ENCODE results near the gene RHBG.
A peak's percentile ranks its signal among the peaks of the same experiment; 100 is the strongest.
"Not testable (repeated sequence)": the region's sequence is repeated elsewhere in the genome, so short reads cannot be mapped to it uniquely, and the experiment has no call there.

Gene RHBG, protein sequence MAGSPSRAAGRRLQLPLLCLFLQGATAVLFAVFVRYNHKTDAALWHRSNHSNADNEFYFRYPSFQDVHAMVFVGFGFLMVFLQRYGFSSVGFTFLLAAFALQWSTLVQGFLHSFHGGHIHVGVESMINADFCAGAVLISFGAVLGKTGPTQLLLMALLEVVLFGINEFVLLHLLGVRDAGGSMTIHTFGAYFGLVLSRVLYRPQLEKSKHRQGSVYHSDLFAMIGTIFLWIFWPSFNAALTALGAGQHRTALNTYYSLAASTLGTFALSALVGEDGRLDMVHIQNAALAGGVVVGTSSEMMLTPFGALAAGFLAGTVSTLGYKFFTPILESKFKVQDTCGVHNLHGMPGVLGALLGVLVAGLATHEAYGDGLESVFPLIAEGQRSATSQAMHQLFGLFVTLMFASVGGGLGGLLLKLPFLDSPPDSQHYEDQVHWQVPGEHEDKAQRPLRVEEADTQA

DNA sequence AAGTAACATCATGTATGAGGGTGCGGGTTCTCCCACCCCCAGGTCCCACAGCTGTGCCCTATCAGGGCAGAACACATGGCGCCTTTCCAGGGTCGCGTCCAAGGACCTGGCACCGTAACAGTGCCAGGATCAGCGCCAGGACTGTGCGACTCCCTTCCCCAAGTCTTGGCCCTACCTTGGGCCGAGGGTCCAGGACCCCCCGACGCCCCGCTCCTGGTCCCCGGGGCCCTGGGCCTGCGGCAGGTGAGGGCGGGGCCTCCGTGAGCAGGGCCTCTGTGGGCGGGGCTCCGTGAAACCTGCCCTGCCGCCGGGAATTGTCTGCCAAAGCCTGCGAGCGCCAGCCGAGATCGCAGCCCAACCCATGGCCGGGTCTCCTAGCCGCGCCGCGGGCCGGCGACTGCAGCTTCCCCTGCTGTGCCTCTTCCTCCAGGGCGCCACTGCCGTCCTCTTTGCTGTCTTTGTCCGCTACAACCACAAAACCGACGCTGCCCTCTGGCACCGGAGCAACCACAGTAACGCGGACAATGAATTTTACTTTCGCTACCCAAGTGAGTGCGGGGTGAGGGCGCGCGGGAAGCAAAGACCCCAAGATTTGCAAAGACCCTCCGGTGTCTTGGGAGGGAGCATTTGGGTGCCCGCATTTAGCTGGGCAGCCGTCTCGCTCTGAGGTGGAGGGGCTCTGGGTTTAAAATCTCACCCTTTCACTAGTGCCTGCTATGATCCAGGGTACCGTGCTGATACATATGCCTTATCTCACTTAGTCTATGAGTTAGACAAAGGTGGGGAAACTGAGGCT lies at the start of gene RHBG:
TSS of gene RHBG (plus strand) at position 323 of the 796 bp plus-strand sequence. CDS start at position 362, 39 bp downstream.
- Histone ChIP-seq H3K9me3 (no peaks in the 10 kb centered on the region), H3K9ac (no peak within 1 kb of the TSS), H3K4me2 (no peak within 1 kb of the TSS), H3K4me3 (no peak within 1 kb of the TSS), H3K27me3 (peaks cover 35% of the 10 kb centered on the region), H3K4me1 (0 out of 2 replicates have a peak, but pooled peaks cover 6% of the 10 kb centered on the region), H3K27ac (no peak within 1 kb of the TSS), H3K36me3 (no peaks in the 10 kb centered on the region), H4K20me1 (no peaks in the 10 kb centered on the region)
- no peak for TF ChIP-seq Cebpa-rat (IDR thresholded peaks at IDR 0.05)

DNA sequence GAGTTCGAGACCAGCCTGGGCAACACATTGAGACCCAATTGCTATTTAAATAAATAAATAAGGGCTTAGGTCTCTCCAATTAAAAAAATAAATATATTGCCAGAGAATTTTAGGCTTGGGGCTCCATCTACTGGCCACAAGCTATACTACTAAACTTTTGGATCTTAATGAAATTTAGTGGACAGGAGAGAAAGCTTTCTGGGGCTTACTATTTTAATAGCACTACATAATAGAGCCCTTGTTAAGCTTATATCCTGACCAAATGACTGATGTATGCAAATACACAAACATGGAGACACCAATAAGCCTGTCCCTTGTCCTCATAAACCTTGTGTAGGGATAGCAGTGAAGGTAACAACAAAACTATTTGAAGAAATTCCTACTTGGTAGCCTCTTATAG lies 49.3 kb upstream of the RHBG start:
- Histone ChIP-seq H4K20me1 (peaks cover 67% of the 10 kb centered on the region), H3K27ac (no peak overlapping the region), H3K36me3 (peaks cover 99% of the 10 kb centered on the region), H3K4me2 (no peak overlapping the region), H3K4me1 (no peaks in the 10 kb centered on the region), H3K9me3 (no peaks in the 10 kb centered on the region), H3K27me3 (no peaks in the 10 kb centered on the region), H3K4me3 (no peak overlapping the region), H3K9ac (no peak overlapping the region)
- TF ChIP-seq Cebpa-rat (IDR thresholded peaks at IDR 0.05) = no peak

DNA sequence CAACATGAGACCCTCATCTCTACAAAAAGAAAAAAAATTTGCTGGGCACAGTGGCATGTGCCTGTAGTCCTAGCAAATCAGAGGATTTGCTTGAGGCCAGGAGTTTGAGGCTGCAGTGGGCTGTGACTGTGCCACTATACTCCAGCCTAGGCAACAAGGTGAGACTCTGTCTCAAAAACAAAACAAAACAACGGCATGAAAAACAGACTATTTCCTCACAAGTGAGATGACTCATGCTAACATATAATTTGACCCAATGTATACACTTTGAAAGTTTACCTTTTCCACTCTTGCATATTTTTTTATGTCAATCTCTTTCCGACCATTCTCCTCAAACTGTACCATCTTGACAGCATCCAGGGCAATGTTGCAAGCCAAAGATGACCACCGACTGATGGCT lies 48.5 kb upstream of the RHBG start:
- H3K4me1 ChIP-seq = no peaks in the 10 kb centered on the region
- H3K4me2 ChIP-seq = no peak overlapping the region
- peaks cover 99% of the 10 kb centered on the region for H3K36me3 ChIP-seq
- no peak for TF ChIP-seq Cebpa-rat (IDR thresholded peaks at IDR 0.05)
- H3K27ac ChIP-seq = no peak overlapping the region
- no peaks in the 10 kb centered on the region for H3K27me3 ChIP-seq
- H3K9me3 ChIP-seq = no peaks in the 10 kb centered on the region
- H4K20me1 ChIP-seq = peaks cover 64% of the 10 kb centered on the region
- H3K9ac ChIP-seq = no peak overlapping the region
- H3K4me3 ChIP-seq = no peak overlapping the region

DNA sequence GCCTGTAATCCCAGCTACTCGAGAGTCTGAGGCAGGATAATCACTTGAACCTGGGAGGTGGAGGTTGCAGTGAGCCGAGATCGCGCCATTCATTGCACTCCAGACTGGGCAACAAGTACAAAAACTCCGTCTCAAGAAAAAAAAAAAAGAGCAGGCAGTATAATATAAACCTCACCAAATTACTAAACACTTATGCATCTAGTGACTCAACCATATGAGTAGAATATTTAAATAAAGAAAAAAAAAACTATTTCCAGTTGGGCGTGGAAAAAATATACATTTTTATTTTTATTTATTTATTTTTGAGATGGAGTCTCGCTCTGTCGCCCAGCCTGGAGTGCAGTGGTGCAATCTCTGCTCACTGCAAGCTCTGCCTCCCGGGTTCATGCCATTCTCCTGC lies 45.8 kb upstream of the RHBG start:
- H3K27ac ChIP-seq, H3K4me2 ChIP-seq, H3K4me3 ChIP-seq, H3K4me1 ChIP-seq, H3K27me3 ChIP-seq, H3K9ac ChIP-seq, H3K9me3 ChIP-seq: not testable (repeated sequence)
- Histone ChIP-seq H4K20me1 (peaks cover 59% of the 10 kb centered on the region), H3K36me3 (peaks cover 91% of the 10 kb centered on the region)

DNA sequence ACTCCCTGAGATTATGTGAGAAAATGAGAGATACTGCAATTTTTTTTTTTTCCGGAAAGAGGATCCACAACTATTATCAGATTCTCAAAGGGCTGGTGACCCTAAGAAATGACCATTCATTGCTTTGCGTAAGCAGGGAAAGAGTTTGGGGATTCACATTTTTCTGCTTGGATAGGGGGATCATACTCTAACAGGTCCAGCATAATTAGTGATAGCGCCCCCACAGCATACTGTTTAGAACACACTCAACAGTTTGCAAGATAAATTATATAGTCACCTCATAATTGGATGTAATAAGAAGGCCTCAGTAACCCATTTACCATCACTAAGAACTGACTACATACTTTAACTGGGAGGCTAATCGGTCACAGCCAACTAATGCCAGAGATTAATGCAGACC lies 32.8 kb upstream of the RHBG start:
- H3K4me2 ChIP-seq = peak overlapping the region; percentile 95
- no peak for TF ChIP-seq Cebpa-rat (IDR thresholded peaks at IDR 0.05)
- peaks cover 60% of the 10 kb centered on the region for H4K20me1 ChIP-seq
- H3K4me1 ChIP-seq = peaks cover 18% of the 10 kb centered on the region
- no peaks in the 10 kb centered on the region for H3K27me3 ChIP-seq
- no peak overlapping the region for H3K27ac ChIP-seq
- peak overlapping the region; percentile 92 for H3K4me3 ChIP-seq
- H3K36me3 ChIP-seq = peaks cover 50% of the 10 kb centered on the region
- no peaks in the 10 kb centered on the region for H3K9me3 ChIP-seq
- H3K9ac ChIP-seq = peak overlapping the region; percentile 95

DNA sequence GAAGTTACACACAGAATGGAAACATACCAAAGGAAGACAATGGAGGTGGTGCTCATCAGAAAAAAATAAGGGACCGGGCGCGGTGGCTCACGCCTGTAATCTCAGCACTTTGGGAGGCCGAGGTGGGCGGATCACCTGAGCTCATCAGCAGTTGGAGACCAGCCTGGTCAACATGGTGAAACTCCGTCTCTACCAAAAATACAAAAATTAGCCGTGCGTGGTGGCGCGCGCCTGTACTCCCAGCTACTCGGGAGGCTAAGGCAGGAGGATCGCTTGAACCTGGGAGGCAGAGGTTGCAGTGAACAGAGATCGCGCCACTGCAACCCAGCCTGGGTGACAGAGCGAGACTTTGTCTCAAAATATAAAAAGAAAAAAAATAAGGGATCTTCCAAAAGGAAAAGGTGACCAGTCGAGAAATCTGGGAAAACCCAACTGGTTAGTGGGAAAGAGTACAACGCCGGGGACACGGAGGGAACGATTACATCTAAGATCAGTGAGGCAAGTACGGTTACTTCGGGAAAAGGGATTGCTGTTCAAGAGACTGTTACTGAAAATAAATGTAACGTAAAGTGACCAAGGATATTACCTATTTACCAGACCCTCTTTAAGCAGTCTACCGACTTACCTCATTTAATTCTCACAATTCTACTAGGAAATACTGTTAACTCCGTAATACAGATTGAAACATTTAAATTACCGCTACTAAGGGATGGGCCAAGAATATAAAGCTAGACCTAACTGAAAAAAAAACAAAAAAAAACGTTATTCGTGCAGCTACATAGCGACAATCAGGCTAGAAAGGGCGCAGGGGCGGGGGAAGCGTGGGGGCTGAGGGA lies 31.7 kb upstream of the RHBG start:
- Histone ChIP-seq H3K27me3 (no peaks in the 10 kb centered on the region), H4K20me1 (peaks cover 51% of the 10 kb centered on the region), H3K9ac (peak overlapping the region; percentile 95), H3K4me2 (peak overlapping the region; percentile 95), H3K9me3 (no peaks in the 10 kb centered on the region), H3K27ac (peak overlapping the region; percentile 92), H3K4me3 (peak overlapping the region; percentile 92), H3K36me3 (peaks cover 39% of the 10 kb centered on the region), H3K4me1 (peaks cover 18% of the 10 kb centered on the region)
- no peak for TF ChIP-seq Cebpa-rat (IDR thresholded peaks at IDR 0.05)

DNA sequence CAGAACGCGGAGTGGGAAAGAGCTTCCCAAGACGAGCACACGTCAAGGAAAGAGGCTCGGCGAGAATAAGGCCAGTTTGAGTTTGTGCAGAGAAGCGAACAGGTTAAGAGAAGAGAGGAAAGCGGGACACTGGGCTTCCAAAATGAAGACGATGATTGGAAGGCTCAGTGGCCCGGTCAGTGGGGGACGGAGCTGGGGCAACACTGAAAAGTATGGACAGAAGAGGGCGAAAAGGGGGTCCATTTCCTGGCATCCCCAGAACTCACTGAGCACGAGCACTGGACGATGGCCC lies 31.2 kb upstream of the RHBG start:
- H3K36me3 ChIP-seq = peaks cover 34% of the 10 kb centered on the region
- no peak for TF ChIP-seq Cebpa-rat (IDR thresholded peaks at IDR 0.05)
- H3K27me3 ChIP-seq = no peaks in the 10 kb centered on the region

DNA sequence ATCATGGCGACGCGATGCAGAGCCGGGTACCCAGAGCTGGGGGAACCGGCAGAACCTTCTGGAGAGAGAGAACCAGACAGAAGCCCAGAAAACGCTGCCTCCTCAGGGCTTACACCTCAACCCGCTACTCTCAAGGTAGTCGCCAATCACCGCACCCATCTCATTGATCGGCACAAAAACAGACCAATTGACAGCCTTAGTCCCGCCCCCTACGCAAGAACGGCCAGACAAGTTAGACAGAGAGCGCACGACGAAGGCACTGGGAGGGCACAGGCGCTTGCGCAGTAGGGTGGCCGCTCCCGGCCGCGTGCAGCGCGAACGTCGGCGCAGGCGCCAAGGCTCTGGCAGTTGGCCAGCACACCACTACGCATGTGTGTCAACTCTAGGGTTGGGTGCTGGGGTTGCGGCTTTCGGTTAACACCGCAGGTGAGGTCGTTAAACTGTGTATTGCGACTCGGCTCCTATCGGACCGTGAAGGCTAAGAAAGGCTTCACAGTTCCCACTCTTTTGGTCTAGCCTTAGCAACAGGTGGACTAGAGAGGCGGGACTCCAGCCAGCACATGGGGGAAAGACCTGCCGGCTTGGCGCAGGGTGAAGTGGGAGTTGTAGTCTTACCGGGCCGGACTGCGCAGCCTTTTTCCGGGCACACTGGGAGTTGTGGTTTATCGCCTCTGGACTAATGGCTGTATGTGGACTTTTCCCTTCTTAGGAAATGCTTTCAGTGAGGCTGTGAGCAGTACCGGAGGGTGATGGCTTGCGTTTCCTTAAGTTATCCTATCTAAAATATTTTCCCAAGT lies 30.6 kb upstream of the RHBG start, which contains the start of the genes CCT3 and TSACC:
TSS of gene CCT3 (minus strand) at position 113 of the 797 bp plus-strand sequence. CDS start at position 5, 108 bp downstream.
TSS of gene TSACC (plus strand) at position 347 of the 797 bp plus-strand sequence. CDS start 1,232 bp downstream, outside the sequence.
- H3K36me3 ChIP-seq = peaks cover 28% of the 10 kb centered on the region
- peaks cover 18% of the 10 kb centered on the region for H3K4me1 ChIP-seq
- peak within 1 kb of the TSS; percentile 92 for H3K4me3 ChIP-seq
- no peaks in the 10 kb centered on the region for H3K27me3 ChIP-seq
- H4K20me1 ChIP-seq = peaks cover 41% of the 10 kb centered on the region
- no peaks in the 10 kb centered on the region for H3K9me3 ChIP-seq
- TF ChIP-seq Cebpa-rat (IDR thresholded peaks at IDR 0.05) = no peak
- peak within 1 kb of the TSS; percentile 92 for H3K27ac ChIP-seq
- H3K9ac ChIP-seq = peak within 1 kb of the TSS; percentile 95
- peak within 1 kb of the TSS; percentile 95 for H3K4me2 ChIP-seq

More for the DNA sequence above, 31.2 kb upstream of the RHBG start:
- H4K20me1 ChIP-seq = peaks cover 46% of the 10 kb centered on the region
- H3K9me3 ChIP-seq = no peaks in the 10 kb centered on the region
- peak overlapping the region; percentile 92 for H3K4me3 ChIP-seq
- H3K4me1 ChIP-seq = peaks cover 18% of the 10 kb centered on the region
- H3K4me2 ChIP-seq = peak overlapping the region; percentile 95
- peak overlapping the region; percentile 92 for H3K27ac ChIP-seq
- H3K9ac ChIP-seq = peak overlapping the region; percentile 95
